Activated naive CD4-positive, alpha-beta T cell treated with anti-CD3 and anti-CD28 coated beads, Interleukin-2, amount 10 ng/mL, durations not matched to agents 7 days and 5 days (primary cell): ENCODE data around the gene LRRC70.
"Not testable (repeated sequence)": the region's sequence is repeated elsewhere in the genome, so short reads cannot be mapped to it uniquely, and the experiment has no call there.

Source experiments
- CTCF ChIA-PET: fragments of 350-600 bp; sonication (Branson Sonifier 250); formaldehyde crosslinking; loops from one replicate; lab custom pipeline; 2021; ENCODE audit warnings: antibody characterized with exemption; lab: Charles Lee
- DNase-seq: peaks from one replicate; pipeline ENCODE4 v3.0.0-alpha.2; 2020
- H3K27ac Mint-ChIP-seq: one replicate; pipeline ENCODE4 v1.8.0; 2021; ENCODE audit warnings: mild to moderate bottlenecking, moderate library complexity, mixed read lengths
- H3K27me3 Mint-ChIP-seq: one replicate; pipeline ENCODE4 v1.8.0; 2021; ENCODE audit warnings: mild to moderate bottlenecking, mixed read lengths
- H3K36me3 Mint-ChIP-seq: one replicate; pipeline ENCODE4 v1.8.0; 2021; ENCODE audit warnings: mixed read lengths
- H3K4me1 Mint-ChIP-seq: one replicate; pipeline ENCODE4 v1.8.0; 2021; ENCODE audit warnings: mixed read lengths
- H3K4me3 Mint-ChIP-seq: one replicate; pipeline ENCODE4 v1.8.0; 2021; ENCODE audit warnings: mild to moderate bottlenecking, moderate library complexity, mixed read lengths
- H3K9me3 Mint-ChIP-seq: one replicate; pipeline ENCODE4 v1.8.0; 2021; ENCODE audit warnings: mixed read lengths

Gene LRRC70

DNA sequence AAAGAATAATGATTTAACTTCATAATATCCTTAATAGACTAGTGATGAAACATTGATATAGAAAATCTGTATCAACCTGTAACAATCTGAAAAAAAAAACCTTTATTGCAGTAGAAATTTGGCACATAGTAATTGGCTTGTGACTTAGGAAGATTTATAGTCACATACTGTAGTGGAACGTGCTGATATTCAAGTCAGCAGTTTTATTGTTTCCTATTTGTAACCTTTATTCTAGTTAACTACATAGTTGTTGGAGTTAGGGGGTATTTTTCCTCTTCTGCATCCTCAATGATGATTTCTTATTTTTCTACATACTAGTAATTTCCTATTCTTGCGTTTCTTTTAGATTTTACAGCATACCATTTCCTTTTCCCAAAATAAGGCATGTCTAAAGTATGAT, 14.5 kb upstream of the LRRC70 start:
- Mint-ChIP-seq H3K4me3 (no peak overlapping the region), H3K4me1 (no peaks in the 10 kb centered on the region), H3K9me3 (peaks cover 28% of the 10 kb centered on the region), H3K36me3 (peaks cover 38% of the 10 kb centered on the region), H3K27me3 (no peaks in the 10 kb centered on the region), H3K27ac (no peak overlapping the region)
- DNase-seq = no peak
- CTCF ChIA-PET = no interaction called here

GRCh38 chr5:62565740-62566139, 12.9 kb upstream of the LRRC70 start:
- H3K4me3 Mint-ChIP-seq, CTCF ChIA-PET, H3K27ac Mint-ChIP-seq, DNase-seq, H3K4me1 Mint-ChIP-seq, H3K27me3 Mint-ChIP-seq: not testable (repeated sequence)
- Mint-ChIP-seq H3K9me3 (peaks cover 29% of the 10 kb centered on the region), H3K36me3 (peaks cover 41% of the 10 kb centered on the region)

DNA sequence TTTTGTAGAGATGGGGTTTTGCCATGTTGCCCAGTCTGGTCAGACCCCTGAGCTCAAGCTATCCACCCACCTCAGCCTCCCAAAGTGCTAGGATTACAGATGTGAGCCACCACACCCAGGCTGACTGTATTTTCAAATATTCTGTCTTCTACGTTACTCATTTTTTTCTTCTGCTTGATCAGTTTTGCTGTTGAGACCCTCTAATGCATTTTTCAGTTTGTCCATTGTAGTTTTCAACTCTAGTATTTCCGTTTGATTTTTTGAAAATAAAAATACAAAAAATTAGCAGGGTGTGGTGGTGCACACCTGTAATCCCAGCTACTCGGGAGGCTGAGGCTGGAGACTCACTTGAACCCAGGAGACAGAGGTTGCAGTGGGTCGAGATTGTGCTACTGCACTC, 10.5 kb upstream of the LRRC70 start:
- CTCF ChIA-PET = no interaction called here
- Mint-ChIP-seq H3K36me3 (peaks cover 44% of the 10 kb centered on the region), H3K9me3 (peaks cover 29% of the 10 kb centered on the region)

DNA sequence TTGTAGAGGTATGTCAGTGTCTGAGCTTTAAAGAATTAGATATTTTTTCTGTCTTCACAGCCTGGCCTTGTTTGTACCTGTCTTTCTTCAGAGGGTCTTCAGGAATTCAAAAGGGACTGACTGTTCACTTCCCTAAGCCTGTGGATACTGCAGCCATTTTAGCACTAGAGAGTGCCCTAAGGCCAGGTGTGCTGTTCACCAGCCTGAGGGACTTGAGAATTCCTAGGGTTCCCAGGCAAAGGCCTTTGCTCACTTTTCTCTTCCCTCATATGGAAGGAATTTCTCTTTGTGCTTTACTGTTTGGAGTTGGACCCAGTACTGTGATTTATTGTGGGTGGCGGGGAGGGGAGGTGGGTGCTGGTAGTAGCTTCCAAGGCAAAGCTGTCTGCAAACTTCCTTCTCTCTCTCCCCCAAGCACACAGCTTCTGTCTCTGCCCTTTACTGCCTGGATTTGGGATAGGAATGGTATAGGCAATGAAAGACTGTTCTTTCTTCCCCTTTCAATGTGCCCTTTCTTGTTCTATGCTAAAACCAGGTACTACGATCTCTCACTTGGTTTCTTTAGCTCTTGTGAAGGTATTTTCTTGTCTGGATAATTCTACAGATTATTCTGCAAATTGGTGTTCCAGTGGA, 9.7 kb upstream of the LRRC70 start:
- no peak for DNase-seq
- Mint-ChIP-seq H3K9me3 (peaks cover 29% of the 10 kb centered on the region), H3K4me1 (no peaks in the 10 kb centered on the region), H3K4me3 (no peak overlapping the region), H3K36me3 (peaks cover 41% of the 10 kb centered on the region), H3K27ac (no peak overlapping the region), H3K27me3 (no peaks in the 10 kb centered on the region)
- CTCF ChIA-PET = no interaction called here

More for the DNA sequence above, 10.5 kb upstream of the LRRC70 start:
- Mint-ChIP-seq H3K4me1 (no peaks in the 10 kb centered on the region), H3K27me3 (no peaks in the 10 kb centered on the region), H3K4me3 (no peak overlapping the region), H3K27ac (no peak overlapping the region)
- DNase-seq = no peak

GRCh38 chr5:62569470-62569869, 9.1 kb upstream of the LRRC70 start:
- H3K27ac Mint-ChIP-seq = no peak overlapping the region

GRCh38 chr5:62572918-62573514, 5.6 kb upstream of the LRRC70 start:
- H3K27me3 Mint-ChIP-seq = no peaks in the 10 kb centered on the region
- no peak overlapping the region for H3K27ac Mint-ChIP-seq
- CTCF ChIA-PET = no interaction called here
- DNase-seq = no peak
- H3K36me3 Mint-ChIP-seq = peaks cover 22% of the 10 kb centered on the region
- no peak overlapping the region for H3K4me3 Mint-ChIP-seq
- H3K9me3 Mint-ChIP-seq = peaks cover 10% of the 10 kb centered on the region
- H3K4me1 Mint-ChIP-seq = peaks cover 12% of the 10 kb centered on the region

More at GRCh38 chr5:62569470-62569869, 9.1 kb upstream of the LRRC70 start:
- Mint-ChIP-seq H3K4me3 (no peak overlapping the region), H3K36me3 (peaks cover 40% of the 10 kb centered on the region), H3K27me3 (no peaks in the 10 kb centered on the region), H3K9me3 (peaks cover 29% of the 10 kb centered on the region), H3K4me1 (no peaks in the 10 kb centered on the region)
- CTCF ChIA-PET = no interaction called here
- no peak for DNase-seq

DNA sequence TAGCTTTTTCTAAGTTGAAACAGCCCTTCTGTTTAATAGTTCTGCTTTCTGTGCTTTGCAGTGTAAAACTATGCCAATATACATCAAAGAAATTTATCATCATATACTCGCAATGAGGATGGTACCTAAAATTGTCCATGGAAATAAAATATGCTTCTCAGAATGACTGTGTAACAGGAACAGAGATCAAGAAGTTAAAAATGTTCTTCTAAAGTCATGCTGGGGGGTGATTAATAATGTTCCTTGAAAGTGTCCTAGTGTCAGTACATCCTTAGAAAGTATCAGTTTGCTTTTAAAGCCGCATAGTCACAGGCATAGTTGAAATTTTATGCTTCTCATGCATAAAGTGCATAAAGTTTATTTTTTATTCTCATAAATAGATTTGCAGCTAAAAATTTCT, 4.0 kb upstream of the LRRC70 start:
- CTCF ChIA-PET = no interaction called here
- Mint-ChIP-seq H3K27ac (no peak overlapping the region), H3K9me3 (no peaks in the 10 kb centered on the region), H3K4me3 (no peak overlapping the region), H3K4me1 (peaks cover 18% of the 10 kb centered on the region), H3K27me3 (no peaks in the 10 kb centered on the region), H3K36me3 (peaks cover 10% of the 10 kb centered on the region)
- no peak for DNase-seq

GRCh38 chr5:62575066-62575465, 3.6 kb upstream of the LRRC70 start:
- DNase-seq = no peak
- Mint-ChIP-seq H3K36me3 (peaks cover 10% of the 10 kb centered on the region), H3K27me3 (no peaks in the 10 kb centered on the region), H3K27ac (no peak overlapping the region), H3K4me1 (peaks cover 18% of the 10 kb centered on the region), H3K9me3 (no peaks in the 10 kb centered on the region), H3K4me3 (no peak overlapping the region)
- CTCF ChIA-PET = no interaction called here

- DNase-seq = no peak
- Mint-ChIP-seq H3K27me3 (no peaks in the 10 kb centered on the region), H3K36me3 (peaks cover 12% of the 10 kb centered on the region), H3K9me3 (no peaks in the 10 kb centered on the region), H3K4me1 (peaks cover 20% of the 10 kb centered on the region), H3K27ac (no peak overlapping the region), H3K4me3 (no peak overlapping the region)
- CTCF ChIA-PET = no interaction called here
Observed at GRCh38 chr5:62575489-62575888, 3.1 kb upstream of the LRRC70 start.

DNA sequence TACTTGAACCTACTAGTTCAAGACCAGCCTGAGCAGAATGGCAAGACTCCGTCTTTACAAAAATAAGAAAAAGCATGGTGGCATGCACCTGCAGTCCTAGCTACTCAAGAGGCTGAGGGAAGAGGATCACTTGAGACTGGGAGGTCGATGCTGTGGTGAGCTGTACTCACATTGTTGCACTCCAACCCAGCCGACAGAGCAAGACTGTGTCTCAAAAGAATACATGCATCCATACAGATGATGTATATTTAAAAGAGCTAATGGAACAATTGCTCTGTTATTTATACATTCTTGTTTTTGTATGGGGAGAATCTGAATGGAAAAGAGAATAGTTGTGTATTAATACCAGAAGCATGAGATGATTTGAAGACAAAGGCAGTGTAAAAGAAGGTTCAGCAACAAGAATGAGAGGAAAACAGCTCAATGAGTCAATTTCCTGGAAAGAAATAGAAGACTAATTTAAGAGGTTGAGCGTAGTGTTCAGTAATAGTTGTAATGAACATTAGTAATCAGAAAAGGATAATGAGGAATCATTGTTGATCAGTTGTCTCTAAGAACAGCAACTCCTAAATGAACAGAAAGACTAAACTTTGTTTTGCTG, 1.9 kb upstream of the LRRC70 start:
- CTCF ChIA-PET = no interaction called here
- no peak overlapping the region for H3K4me3 Mint-ChIP-seq
- peak overlapping the region; percentile 34 for H3K27ac Mint-ChIP-seq
- peaks cover 14% of the 10 kb centered on the region for H3K36me3 Mint-ChIP-seq
- H3K27me3 Mint-ChIP-seq = no peaks in the 10 kb centered on the region
- no peak for DNase-seq
- H3K9me3 Mint-ChIP-seq = no peaks in the 10 kb centered on the region
- peaks cover 27% of the 10 kb centered on the region for H3K4me1 Mint-ChIP-seq

DNA sequence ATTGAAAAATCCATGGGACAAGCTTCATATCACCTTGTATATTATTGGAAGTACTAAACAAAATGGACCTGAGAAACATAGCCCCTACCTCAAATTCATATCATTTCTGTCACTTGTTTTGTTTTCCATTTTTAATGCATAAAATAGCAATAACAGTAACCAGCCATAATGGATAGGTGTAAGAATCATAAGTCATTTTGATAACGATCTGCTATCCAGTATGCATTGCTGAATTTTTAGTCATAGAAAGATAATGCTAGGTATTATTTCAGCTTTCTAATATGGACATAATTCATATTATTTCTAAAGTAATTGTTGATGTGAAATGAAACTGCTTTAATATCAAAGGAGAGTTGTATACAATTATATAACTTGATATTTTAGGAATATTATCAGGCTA, 1.1 kb upstream of the LRRC70 start:
- Mint-ChIP-seq H3K36me3 (peaks cover 12% of the 10 kb centered on the region), H3K4me1 (peaks cover 28% of the 10 kb centered on the region), H3K9me3 (no peaks in the 10 kb centered on the region), H3K4me3 (no peak overlapping the region), H3K27me3 (no peaks in the 10 kb centered on the region), H3K27ac (no peak overlapping the region)
- DNase-seq = no peak
- CTCF ChIA-PET = no interaction called here

DNA sequence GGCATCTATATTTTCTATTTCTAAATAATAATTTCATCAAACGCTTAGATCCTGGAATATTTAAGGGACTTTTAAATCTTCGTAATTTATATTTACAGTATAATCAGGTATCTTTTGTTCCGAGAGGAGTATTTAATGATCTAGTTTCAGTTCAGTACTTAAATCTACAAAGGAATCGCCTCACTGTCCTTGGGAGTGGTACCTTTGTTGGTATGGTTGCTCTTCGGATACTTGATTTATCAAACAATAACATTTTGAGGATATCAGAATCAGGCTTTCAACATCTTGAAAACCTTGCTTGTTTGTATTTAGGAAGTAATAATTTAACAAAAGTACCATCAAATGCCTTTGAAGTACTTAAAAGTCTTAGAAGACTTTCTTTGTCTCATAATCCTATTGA, 1.1 kb downstream of the LRRC70 start:
- peaks cover 13% of the 10 kb centered on the region for H3K36me3 Mint-ChIP-seq
- no peak for DNase-seq
- no peaks in the 10 kb centered on the region for H3K9me3 Mint-ChIP-seq
- CTCF ChIA-PET = no interaction called here
- peaks cover 30% of the 10 kb centered on the region for H3K4me1 Mint-ChIP-seq
- no peak overlapping the region for H3K4me3 Mint-ChIP-seq
- no peaks in the 10 kb centered on the region for H3K27me3 Mint-ChIP-seq
- H3K27ac Mint-ChIP-seq = no peak overlapping the region

DNA sequence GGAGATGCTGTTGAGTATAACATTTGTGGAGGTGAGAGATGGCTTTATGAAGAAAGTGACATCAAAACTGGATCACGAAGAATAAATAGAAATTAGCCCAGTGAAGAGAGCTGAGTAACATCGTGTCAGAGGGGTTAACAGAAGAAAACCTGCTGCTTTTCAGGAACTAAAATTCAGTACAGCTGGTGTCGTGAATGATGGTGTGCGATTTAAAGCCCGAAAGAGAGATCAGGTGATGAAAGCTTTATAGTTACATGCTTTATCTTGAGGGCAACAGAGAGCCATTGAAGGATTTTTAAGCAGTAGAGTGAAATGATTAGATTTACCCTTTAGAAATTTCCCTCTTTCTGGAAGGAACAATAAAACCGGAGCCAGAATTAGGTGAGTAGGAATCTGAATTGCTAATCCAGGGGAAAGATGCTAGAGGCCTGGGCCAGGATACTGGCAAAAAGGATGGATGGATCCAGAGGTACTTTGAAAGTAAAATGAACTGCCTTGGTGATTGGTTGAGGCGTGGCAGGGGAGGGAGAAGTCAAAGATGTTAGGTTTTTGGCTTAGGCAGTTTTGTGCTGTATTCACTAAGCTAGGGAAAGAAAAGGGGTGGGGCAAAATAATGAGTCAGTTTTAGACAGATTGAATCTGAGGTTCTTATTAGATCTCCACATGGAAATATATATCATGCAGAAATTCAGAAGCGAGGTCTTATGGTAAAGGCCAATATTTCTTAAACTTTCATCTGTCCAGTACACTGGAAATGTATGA, 3.4 kb downstream of the LRRC70 start:
- no peak overlapping the region for H3K4me3 Mint-ChIP-seq
- H3K9me3 Mint-ChIP-seq = no peaks in the 10 kb centered on the region
- peaks cover 36% of the 10 kb centered on the region for H3K4me1 Mint-ChIP-seq
- CTCF ChIA-PET = interaction anchor here (0.9 kb wide), 1 partner anchor 357 kb away, joined by 3 read pairs; no protein-coding TSS in a partner anchor
- no peak overlapping the region for H3K27ac Mint-ChIP-seq
- no peak for DNase-seq
- H3K36me3 Mint-ChIP-seq = peaks cover 10% of the 10 kb centered on the region
- H3K27me3 Mint-ChIP-seq = no peaks in the 10 kb centered on the region

- H3K27me3 Mint-ChIP-seq = no peaks in the 10 kb centered on the region
- CTCF ChIA-PET = no interaction called here
- peaks cover 14% of the 10 kb centered on the region for H3K36me3 Mint-ChIP-seq
- H3K9me3 Mint-ChIP-seq = no peaks in the 10 kb centered on the region
- no peak overlapping the region for H3K27ac Mint-ChIP-seq
- no peak overlapping the region for H3K4me3 Mint-ChIP-seq
- no peak for DNase-seq
- peaks cover 25% of the 10 kb centered on the region for H3K4me1 Mint-ChIP-seq
Observed at GRCh38 chr5:62584391-62584790, 5.8 kb downstream of the LRRC70 start.
